ENCODE results near the gene CDK14. TPM values are rescaled to one million over a fixed set of nuclear protein-coding genes. Genes with fewer than 3 reads are reported as not detected.

CDK14 gene
- total and polyA plus RNA-seq, 10 of the 15 experiments (the other 5 are each of a cell fraction or from before 2014, with no cell fraction given), result 6.5 to 61.3 (median 24.2) TPM

DNA sequence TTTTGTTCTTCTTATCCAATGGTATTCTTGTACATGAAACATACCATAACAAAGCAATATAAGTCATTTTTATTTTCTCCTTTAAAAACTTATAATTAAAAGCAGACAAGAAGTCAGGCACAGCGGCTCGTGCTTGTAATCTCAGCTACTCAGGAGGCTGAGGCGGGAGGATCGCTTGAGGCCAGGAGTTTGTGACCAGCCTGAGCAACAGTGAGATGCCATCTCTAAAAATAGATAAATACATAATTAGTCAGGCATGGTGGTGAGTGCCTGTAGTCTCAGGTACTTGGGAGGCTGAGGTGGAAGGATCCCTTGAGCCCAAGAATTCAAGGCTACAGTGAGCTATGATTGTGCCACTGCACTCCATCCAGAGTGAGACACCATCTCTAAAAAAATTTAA lies 473.0 kb downstream of the CDK14 start (continued):
- no peak for TF ChIP-seq USF1 (IDR thresholded peaks at IDR 0.05; ENCODE audit: borderline replicate concordance, extremely low read length, insufficient read depth, low read depth, low read length)

GRCh38 chr7:91079487-91079886 lies 483.4 kb downstream of the CDK14 start:
- ChIA-PET RAD21 (ENCODE audit: unreplicated experiment) (no interaction called here), CTCF (interaction anchor here (0.6 to 1.1 kb wide), 2 partner anchors 11 to 91 kb away, joined by 3 to 7 read pairs; no protein-coding TSS in a partner anchor), SMC1A (ENCODE audit: uncharacterized antibody, unreplicated experiment) (interaction anchor here (1.2 to 1.3 kb wide), 2 partner anchors 10 to 17 kb away, joined by 3 read pairs; no protein-coding TSS in a partner anchor), POLR2A (interaction anchor here (0.6 kb wide), 1 partner anchor 953 kb away, joined by 3 read pairs; no protein-coding TSS in a partner anchor)
- no peak overlapping the region for H2AFZ ChIP-seq (ENCODE audit: control insufficient read depth, low read depth, low read length)
- no peak overlapping the region for H3K4me3 ChIP-seq
- H3K79me2 ChIP-seq (ENCODE audit: control insufficient read depth, insufficient read depth, low read length), result no peaks in the 10 kb centered on the region
- WGBS (ENCODE audit: insufficient coverage, insufficient replicate concordance, low lambda C conversion rate, missing lambda C conversion rate), result 67% methylated on average over 3 of the region's 3 CpGs
- no peak overlapping the region for H3K4me2 ChIP-seq (ENCODE audit: control insufficient read depth, insufficient read depth)
- H4K20me1 ChIP-seq (ENCODE audit: control insufficient read depth, insufficient read depth), result no peaks in the 10 kb centered on the region
- no peaks in the 10 kb centered on the region for H3K27me3 ChIP-seq (replicated peaks in 1 of 2; ENCODE audit: control insufficient read depth in 2 of 2, insufficient read depth in 2 of 2, low read length in 1 of 2)
- H3K27ac ChIP-seq (ENCODE audit: control insufficient read depth, insufficient read depth), result no peak overlapping the region
- no peak for FAIRE-seq
- no peaks in the 10 kb centered on the region for H3K9me3 ChIP-seq (replicated peaks; ENCODE audit: control insufficient read depth, insufficient read depth, low read length)
- H3K4me1 ChIP-seq (ENCODE audit: control insufficient read depth, insufficient read depth, low read length), result no peaks in the 10 kb centered on the region
- in situ Hi-C loops (cut with MboI), result loop anchor here (25.0 kb wide), 1 partner anchor 1358 kb away; the partner anchor contains the start of gene GATAD1
- H3K9ac ChIP-seq (ENCODE audit: control insufficient read depth, insufficient read depth, low read length), result no peak overlapping the region
- no peak for TF ChIP-seq CREM (IDR thresholded peaks at IDR 0.05; ENCODE audit: low read depth)
- TF ChIP-seq PKNOX1 (IDR thresholded peaks at IDR 0.05), result no peak
- no peak for TF ChIP-seq SRF (IDR thresholded peaks at IDR 0.05; ENCODE audit: low read depth in 2 of 2, low read length in 2 of 2)
- no peak for TF ChIP-seq ELK1 (IDR thresholded peaks at IDR 0.05; ENCODE audit: low read depth, low read length)
- TF ChIP-seq SUPT20H (IDR thresholded peaks at IDR 0.05; ENCODE audit: borderline replicate concordance, control insufficient read depth, low read depth, low read length), result no peak
- no peak for TF ChIP-seq KLF5 (IDR thresholded peaks at IDR 0.05; ENCODE audit: partially characterized antibody)
- no TSS peak for BruUV-seq (replicated peaks)
- intact Hi-C loops (cut with micrococcal nuclease; ENCODE audit: unreplicated experiment), result no loop called here
- no peaks in the 10 kb centered on the region; a peak in 1 of 4 replicates for H3K36me3 ChIP-seq (ENCODE audit: control insufficient read depth in 2 of 2, insufficient read depth in 2 of 2, low read length in 1 of 2)
- no peak for DNase-seq (ENCODE audit: low read depth, low spot score)
- no peak for ATAC-seq

Data from GM12878 (cell line).